NCI-H446 treated with DMSO at 0.1 percent for 48 hours (cell line): ENCODE measurements around the gene PRM1.
"Not testable (repeated sequence)": the region's sequence is repeated elsewhere in the genome, so short reads cannot be mapped to it uniquely, and the experiment has no call there.

Experiments
- DNase-seq: peaks from one replicate; lab custom pipeline; 2025; lab: John Stamatoyannopoulos, UW

PRM1 gene

DNA sequence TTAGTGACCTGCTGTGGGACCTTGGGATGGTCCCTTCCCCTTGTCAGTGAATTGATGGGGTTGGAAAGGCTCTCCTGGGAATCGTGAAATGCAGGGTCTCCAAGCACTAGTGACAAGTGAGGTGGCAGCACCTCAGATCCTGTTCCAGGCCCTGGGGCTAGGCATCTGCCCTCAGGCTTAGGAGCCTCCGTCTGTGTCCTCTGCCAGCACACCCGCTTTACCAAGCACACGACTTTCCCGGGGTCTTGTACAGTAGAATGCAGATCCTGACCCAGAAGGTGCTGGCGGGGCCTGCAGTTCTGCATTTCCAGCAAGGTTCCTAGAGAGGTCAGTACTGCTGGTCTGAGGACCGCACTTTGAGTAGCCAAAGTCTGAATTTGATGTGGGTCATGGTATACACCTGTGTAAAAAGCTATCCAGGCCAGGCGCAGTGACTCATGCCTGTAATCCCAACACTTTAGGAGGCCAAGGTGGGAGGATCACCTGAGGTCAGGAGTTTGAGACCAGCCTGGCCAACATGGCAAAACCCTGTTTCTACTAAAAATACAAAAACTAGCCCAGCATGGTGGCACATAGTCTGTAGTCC lies 33.3 kb upstream of the PRM1 start:
- DNase-seq, result no peak

DNA sequence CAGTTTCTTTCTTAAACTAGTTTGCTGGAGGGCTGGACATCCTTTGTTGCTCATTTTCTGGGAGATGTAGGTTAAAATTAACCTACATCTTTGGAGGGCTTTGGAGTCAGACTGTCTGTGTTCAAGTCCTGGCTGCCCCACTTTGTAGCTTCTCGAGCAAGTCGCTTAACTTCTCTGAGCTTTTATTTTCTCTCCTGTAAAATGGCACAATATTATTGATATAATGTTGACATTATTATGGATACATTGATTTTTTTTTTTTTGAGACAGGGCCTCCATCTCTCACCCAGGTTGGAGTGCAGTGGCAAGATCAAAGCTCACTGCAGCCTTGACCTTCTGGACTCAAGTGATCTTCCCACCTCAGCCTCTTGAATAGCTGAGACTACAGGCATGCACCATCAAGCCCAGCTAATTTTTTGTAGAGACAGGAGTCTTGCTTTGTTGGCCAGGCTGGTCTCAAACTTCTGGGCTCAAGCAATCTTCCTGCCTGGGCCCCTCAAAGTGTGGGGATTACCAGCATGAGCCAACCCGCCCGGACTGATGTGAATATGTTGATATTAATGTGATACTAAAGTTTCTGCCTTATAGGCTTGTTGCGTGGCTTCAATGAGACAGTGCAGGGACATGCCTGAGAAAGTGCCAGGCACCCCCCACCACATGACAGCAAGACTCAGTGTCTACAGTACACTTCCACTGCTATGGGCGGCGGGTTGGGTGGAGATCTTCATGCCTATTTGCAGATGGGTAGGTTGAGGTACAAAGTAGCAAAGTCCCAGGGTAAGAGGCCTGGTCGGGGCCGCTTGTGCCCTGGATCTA lies 32.6 kb upstream of the PRM1 start:
- no peak for DNase-seq

DNA sequence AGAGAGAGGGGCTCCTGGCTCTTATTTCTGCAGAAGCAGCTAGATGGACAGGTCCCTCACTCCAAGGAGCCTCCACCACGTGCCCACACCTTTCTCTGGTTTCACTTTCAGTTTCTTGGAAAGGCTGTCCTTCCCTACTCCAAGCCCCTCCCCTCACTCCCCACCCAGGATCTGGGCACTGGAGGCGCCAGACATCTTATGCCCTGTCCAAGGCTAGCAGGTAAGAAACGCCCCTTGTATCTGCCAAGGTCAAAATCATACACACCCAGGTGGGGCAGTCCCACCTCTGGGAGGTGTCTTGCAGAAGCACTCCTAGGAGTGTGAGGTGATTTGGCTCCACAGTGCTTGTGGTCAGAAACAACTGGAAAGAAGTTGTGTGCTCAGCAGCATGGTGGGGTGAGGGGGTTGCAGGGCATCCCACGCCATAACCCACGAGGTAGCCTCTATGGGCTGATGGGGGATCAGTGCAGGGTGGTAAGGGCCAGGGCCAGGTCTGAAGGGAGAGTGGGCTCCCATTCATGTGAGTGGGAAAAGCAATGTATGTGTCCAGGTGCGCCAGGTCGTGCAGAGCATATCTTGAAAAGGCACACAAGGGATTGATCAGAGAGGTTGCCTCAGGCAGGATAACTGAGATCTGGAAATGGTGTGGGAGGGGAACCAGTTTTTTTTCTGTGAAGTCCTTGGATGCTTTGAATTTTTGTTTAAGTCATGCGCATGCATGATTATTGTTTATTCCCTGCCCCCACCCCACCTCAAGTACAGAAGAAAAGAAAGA lies 31.8 kb upstream of the PRM1 start:
- DNase-seq, result no peak

DNA sequence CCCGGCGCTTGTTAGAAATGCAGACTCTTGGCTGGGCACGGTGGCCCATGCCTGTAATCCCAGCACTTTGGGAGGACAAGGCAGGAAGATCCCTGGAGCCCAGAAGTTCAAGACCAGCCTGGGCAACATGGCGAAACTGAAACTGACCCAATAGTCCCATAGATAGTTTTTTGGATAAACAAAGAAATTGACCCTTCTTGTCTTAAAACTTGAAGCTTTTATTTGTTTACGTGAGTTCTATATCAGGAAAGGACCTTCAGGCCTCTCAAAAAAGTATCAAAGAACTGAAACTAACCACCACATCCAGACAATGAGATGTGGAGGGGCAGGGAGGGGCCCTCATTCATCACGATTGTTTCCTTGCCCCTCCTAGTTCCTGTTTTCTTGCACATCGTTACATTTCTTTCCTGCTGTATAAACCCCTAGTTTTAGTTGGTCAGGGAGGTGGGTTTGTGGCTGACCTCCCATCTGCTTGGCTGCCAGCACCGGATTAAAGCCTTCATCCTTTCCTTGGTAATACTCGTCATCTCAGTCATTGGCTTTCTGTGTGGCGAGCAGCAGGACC lies 29.9 kb upstream of the PRM1 start:
- no peak for DNase-seq

DNA sequence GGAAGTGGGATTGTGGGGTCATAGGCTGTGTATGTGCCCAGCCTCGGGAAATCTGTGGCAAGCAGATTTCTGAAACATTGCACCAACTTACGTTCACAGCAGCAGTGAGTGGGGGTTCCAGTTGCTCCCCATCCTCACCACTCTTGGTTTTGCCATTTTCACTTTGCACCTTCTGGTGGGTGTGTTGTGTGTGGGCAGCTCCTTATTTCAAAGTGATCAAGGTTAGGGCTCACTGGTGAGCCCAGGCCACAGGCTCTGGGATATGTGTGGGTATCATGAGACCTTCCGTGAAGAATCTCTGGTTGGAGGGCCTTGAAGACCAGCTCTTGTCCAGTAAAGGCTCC lies 29.5 kb upstream of the PRM1 start:
- no peak for DNase-seq

DNA sequence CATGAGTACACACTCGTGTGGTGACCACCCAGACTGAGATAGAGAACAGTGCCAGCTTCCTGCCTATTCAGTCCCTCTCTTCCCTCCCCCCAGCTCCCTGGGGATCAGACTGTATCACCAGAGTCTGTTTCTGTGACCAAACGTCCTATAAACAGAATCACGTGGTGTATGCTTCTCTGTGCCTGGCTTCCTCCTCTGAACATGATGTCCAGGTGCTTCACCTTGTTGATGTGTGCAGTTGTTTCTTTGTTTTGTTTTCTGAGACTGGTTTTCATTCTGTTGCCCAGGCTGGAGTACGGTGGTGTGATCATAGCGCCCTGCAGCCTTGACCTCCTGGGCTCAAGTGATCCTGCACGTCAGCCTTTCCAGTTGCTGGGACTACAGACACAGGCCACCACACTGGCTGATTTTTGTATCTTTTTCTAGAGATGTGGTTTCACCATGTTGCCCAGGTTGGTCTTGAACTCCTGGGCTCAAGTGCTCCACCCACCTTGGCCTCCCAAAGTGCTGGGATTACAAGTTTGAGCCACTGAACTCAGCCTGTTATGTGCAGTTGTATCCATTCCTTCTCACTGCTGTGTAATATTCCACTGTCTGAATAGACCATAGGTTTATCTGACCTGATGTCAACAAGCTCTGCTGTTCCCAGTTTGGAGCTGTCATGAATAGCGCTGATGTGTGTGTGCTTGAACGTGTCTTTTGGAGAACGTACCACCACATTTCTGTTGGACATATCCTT lies 28.9 kb upstream of the PRM1 start:
- no peak for DNase-seq

DNA sequence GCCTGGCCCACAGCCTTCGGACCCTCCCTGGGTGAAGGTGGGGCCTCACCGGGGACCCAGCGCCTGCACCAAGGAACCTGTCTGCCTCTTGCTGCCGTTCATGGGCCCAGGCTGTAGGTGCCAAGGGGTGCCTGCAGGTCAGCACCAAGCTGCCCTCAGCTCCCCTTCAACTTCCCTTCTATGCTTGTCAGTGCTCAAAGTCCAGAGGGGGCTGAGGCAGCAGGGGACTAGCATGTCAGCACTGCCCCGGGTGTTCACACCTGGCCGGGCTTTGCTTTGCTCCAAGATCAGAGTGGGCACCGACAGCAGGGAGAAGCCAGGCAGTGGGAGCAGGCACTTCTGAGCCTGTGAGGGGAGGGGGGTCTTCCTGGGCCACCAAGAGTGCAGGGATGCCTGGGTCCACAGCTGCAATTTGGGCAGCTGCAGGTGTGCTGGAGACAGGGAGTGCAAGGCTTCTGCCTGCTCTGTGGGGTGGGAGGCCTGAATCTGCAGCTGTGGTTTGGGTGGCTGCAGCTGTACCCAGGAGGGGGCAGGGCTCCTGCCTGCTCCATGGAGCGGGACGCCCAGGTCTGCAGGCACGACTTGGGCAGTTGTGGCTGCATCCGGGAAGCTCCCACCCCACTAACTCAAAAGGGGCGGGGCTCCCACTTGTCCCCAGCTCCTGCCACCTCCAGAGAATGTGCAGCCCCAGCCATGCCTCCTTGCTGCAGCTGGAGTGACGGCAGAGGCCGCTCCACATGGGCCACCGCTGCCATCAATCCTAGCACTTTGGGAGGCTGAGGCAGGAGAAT lies 27.6 kb upstream of the PRM1 start:
- DNase-seq, result no peak

DNA sequence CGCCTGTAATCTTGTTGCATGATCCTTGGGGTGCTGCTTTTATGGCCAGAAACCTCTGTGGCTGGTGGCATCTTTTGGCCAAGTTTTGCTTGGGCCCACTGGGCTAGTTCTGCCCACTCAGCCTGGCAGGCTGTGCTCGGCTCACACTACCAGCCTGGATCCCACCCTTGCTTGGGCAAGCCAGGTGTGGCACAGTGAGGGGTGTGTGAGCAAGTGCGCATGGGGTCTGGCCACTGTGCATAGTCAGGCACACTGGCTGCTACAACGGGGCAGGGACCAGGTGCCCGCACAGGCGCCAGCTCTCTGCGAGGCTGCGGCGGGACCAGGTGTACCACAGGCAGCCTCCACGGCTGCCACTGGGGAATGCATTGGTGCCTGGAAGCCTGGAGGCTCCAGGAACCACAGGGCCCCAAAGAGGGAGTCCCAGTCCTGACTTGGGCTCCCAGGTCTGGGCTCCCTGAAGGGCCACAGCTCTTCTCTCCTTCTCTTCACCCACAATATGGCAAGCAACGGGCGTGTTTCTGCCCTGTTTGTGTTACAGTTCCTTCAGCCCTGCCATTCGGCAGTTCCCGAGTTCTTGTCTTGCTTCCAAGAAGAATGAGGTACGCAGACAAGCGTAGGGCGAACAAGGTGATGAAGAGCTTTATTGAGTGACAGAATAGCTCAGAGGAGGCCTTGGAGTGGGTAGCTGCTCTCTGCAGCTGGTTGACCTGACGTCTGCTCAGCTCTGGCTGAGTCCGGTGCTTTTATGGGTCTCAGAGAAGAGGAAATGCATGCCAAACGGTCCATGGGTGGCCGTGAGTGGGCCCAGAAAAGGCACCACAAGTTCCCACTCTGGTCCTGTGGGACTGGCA lies 26.7 kb upstream of the PRM1 start:
- DNase-seq, result no peak

DNA sequence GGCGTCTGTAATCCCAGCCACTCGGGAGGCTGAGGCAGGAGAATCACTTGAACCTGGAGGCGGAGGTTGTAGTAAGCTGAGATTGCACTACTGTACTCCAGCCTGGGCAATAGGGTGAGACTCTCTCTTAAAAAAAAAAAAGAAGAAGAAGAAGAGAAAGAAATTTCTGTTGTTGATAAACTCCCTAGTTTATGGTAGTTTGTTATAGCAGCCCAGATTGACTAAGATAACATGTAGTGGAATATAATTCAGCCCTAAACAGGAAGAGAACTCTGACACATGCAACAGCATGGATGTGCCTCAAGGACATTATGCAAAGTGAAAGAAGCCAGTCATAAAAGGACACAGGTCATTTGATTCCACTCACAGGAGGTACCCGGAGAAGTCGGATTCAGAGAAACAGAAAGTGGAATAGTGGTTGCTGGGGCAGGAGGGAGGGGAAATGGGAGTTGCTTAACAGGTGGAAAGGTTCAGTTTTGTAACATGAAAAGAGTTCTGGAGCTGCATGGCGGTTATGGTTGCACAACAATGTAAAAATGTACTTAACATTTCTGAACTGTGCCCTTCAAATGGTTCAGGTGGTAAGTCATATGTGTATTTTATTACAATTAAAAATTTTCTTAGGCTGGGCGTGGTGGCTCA lies 26.0 kb upstream of the PRM1 start:
- DNase-seq, result no peak

DNA sequence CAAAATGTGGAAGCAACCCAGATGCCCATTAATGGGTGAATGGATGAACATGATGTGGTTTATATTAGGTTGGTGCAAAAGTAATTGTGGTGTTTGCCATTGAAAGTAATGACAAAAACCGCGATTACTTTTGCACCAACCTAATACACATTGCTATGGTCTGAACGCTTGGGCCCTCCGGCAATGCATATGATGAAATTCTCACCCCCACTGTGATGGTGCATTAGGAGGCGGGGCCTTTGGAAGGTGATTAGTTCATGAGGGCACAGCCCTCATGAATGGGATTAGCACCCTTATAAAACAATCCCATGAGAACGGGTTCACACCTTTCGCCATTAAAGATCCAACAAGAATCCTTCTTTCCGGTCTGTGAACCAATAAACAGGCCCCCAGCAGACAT lies 25.3 kb upstream of the PRM1 start:
- DNase-seq, result no peak

DNA sequence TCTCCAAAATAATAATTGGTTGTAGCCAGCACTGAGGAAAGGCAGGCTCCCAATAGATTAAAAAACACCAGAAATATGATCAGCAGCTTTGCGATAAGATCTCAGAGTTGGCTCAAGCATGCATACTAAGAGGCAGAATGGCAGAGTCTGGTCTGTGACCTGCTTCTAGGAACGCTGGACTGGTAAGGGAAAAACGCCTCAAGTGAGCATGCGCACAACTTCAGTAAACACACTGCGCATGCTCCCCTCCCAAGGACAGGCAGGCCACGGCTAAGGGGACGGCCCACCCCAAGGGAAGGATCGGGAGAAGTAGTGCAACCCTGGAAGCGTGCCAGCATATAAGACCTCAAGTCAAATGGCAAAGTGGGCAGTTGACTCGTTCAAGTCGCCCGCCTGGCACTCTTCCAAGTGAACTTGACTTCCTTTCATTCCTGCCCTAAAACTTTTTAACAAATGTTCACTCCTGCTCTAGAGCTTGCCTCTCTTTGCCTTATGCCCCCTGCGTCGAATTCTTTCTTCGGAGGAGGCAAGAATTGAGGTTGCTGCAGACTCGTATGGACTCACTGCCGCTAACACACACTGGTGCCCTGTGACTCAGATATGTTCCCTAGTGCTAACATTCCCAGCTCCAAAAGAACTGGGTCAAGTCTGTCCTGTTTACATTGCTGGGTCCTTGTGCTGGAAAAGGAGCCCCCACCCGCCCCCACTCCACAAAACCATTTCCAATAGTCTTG lies 22.4 kb upstream of the PRM1 start:
- DNase-seq, result no peak

DNA sequence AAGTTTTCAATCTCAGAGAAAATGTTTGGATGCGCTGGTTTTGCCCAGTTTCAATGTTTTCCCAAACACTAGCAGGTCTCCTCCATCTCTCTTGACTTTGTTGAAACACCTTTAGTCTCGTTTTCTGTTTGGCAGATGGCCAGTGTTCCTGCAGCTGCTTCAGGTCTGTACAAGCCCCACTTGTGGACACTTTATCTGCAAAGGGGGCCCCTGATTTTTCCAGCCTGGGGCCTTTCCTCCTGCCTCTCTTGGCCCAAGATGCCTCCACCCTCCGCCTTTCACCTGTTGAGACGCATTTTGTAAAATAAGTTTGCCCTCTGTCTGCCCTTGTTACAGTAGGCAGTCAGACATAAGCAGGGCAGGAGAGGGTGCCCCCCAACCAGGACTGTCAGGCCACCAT lies 21.8 kb upstream of the PRM1 start:
- DNase-seq, result no peak

DNA sequence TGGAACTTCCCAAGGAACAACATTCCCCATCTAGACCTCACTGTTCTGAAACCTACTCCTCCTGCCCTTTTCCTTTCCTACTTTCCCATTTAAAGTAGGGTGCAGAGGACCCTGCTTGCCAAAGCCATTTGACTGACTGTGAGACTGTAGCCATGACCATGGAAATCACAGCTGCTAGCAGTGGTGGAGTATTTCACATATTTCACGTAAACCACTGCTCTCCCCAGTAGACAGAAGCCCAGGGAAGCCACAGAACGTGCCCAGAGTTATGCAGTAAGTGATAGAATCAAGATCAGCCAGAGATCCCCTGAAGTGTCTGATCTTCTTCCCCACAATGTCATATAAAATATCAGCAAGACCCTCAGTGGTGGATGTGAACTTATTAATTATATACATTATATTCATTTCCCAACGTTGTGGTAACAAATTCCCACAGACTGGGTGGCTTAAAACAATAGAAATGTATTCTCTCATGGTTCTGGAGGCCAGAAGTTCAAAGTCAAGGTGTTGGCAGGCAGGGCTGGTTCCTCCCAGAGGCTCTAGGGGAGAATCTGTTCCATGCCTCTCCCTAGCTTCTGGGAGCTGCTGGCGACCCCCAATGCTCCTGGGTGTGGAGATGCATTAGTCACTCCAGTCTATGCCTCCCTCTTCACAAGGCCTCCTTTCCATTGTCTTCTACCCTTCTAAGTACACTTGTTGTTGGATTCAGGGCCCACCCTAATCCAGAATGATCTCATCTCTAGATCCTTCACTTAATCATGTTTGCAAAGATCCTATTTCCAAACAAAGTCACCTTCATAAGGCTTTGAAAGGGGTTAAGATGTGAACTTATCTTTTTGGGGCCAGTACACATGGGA lies 20.7 kb upstream of the PRM1 start:
- DNase-seq, result no peak

DNA sequence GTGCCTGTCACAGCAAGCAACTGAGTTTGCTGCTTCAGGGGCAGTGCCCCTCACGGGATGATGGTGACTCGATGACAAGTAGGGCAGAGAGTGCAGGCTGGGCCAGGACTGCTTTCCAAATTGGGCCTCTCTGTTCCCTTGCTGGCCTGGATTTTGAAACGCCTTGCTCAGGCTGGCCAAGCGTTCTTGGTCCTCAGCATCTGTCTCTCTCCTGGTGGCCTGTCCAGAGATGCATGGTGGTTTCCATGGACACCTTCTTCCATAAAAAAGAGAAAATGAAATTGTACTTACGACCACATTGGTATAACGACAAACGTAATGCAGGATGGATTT lies 19.4 kb upstream of the PRM1 start:
- no peak for DNase-seq

DNA sequence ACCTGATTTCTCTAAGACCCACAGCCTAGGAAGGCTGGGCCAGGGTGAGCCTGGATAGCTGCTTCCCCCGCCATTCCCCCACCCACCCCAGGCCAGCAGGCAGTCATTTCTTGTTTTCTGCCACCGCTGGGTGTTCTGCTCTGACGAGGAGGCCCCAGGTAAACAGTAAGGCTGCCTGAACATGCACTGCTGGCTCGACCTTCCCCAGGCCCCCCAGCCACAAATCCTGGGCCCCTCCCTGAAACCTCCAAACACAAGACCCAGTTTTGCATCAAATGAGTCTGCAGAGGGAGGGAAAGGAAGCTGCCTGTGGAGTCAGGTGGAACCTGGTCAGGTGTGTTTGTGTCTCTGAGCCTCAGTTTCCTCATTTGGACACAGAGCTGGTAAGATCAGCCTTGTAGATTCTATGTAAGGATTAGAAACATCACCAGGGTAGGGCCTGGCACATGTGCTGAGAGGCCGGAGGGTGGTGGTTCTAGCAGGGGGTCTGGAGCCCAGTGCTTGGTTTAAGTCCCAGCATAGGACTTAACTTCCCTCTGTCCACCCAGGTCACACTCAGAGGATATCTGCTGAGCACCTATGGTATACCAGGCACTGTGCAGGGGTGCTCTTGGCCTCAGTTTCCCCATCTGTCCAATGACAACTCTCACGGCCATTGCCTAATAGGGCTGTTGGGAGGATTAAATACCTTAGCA lies 18.9 kb upstream of the PRM1 start:
- no peak for DNase-seq

DNA sequence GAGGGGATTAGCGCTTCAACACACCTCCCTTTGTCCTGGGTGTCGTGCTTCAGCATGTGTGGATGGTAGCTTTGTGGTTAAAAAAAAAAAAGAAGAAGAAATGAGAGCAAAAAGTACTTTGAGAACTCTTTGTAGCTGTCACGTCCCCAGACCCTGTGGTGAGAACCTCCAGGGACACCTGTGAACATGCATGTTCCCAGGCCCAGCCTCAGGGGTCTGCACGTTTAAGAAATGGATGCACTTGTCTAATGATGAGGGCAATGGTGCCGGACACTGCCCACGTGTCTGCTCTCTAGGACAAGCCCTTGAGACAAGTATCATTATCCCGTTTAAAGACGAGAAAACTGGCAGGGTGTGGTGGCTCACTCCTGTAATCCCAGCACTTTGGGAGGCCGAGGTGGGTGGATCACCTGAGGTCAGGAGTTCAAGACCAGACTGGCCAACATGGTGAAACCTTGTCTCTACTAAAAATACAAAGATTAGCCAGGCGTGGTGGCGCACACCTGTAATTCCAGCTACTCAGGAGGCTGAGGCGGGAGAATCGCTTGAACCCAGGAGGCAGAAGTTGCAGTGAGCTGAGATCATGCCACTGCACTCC lies 17.9 kb upstream of the PRM1 start:
- DNase-seq, result not testable (repeated sequence)

DNA sequence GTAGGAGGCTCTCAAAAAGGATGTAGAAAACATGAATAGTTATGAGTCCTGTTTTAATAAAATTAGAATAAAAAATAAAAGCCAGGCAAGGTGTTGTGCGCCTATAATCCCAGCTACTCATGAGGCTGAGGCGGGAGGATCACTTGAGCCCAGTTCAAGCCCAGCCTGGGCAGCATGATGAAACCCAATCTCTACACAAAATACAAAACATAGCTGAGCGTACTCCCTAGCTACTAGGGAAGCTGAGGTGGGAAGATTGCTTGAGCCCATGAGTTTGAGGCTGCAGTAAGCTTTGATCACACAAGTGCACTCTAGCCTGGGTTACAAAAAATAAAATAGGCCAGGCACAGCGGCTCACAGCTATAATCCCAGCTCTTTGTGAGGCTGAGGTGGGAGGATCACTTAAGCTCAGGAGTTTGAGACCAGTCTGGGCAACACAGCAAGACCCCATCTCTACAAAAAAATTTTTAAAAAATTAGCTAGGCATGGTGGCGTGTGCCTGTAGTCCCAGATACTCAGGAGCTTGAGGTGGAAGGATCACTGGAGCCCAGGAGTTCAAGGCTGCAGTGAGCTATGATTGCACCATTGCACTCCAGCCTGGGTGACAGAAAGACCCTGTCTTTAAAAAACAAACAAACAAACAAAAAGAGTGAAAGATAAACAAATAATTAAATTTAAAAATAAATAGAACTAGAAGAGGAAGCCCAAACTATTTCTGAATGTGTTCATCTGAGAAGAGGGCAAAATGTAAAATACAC lies 17.2 kb upstream of the PRM1 start:
- DNase-seq, result no peak
